RKO (cell line): Measurements from ENCODE around the gene OPRM1.

Experiments
- DNase-seq: peaks from one replicate; pipeline ENCODE4 v3.0.0-alpha.2; 2016; ENCODE audit warnings: low spot score

Gene OPRM1

DNA sequence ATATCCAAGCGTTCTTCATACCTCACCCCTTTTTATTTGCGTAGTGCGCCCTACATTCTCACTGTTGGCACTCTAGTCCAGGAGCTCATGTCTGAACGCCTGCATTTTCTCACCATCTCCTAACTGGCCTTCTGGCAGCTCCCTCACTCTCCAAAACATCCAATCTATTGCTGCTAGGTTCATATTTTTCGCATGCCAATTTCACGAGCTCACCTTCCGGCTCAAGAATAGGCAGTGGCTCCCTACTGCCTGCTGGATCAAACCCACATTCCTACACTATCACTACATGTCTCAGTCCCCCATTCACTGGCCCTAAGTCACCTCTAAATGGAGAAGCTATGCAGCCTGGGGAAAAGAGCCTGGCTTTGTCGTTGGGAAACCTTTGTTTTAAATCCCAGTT is 202.5 kb downstream of the OPRM1 start:
- DNase-seq, result no peak

DNA sequence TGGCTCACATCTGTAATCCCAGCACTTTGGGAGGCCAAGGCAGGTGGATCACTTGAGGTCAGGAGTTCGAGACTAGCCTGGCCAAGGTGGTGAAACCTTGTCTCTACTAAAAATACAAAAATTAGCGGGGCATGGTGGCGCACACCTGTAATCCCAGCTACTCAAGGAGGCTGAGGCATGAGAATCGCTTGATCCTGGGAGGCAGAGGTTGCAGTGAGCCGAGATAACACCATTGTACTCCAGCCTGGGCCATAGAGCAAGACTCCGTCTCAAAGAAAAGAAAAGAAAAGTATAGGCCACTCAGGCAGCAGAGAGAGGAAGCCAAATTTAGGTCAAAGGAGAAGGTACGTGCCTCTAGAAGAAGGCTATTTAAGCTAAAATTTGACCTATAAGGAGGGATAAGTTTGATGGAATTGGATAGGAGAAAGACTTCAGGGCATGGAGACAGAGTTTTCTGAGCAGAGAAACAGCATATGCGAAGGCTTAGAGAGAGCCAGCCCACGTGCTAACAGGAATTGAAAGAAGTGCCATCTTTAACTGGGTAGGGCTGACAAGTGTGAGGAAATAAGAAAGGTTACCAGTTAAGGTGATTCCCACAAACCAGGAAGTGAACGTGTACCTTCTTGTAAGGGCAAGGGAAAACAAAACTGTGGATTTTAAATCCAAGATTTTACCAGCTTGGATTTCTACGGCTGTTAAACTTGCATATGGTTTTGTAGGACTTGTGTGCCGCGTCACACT is 203.7 kb downstream of the OPRM1 start:
- no peak for DNase-seq

DNA sequence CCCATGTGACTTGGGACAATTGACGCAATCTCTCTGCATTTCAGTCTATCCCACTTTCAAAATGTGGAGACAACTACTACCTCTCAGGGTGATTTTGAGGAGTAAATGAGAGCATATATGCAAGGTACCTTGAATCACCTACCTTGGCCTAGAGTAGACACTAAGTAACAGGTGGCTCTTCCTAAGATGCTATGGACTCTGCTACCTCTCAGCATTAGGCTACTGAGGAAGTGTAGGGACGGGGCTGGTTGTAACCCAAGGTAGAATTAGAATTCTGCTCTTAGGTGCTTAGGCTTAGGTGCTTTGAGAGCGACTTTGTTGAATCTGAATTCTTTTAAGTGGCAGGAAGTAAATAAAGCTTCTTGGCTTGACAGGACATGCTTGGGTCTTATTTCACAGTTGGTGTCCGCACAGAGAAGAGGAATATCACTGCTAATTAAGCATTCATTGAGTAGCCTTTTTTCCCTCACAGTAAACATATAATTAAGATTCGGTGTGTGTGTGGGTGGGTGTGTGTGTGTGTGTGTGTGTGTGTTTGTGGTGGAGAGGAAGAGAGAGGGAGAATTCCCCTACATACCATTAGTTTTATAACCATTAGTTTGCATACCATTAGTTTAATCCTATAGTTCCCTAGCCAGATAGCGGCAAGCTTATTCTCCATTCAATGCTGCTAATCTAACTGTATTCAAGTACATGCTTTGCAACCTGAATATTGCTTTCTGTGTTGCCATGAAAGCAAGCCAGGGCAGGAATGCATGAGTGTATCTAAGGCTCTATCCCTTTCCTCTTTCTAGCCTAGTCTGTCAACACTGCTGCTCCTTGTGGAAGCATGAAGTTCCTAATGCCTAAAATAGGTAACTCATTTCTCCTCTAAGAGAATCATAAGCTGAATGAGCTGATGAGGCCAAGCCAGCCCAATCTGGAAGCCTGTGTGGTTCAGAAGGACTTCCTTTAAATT is 205.0 kb downstream of the OPRM1 start:
- DNase-seq, result no peak

DNA sequence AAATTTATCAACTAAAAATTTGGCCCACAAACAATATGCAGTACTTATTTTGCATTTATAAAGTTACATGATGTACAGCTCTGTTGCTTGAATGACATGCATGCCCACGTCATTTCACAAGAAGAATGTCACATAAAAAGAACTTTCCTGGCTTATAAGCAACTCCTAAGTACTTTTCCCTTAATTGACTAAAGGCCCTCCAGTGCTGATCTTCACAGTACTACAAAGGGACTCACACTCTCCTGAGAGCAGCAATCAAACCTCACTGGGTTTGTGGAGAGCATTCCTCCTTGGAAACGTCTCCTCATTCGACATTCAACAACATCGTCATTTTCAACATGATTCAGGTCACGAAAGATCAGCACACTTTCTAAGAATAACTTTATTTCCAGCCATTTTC is 206.5 kb downstream of the OPRM1 start:
- no peak for DNase-seq

DNA sequence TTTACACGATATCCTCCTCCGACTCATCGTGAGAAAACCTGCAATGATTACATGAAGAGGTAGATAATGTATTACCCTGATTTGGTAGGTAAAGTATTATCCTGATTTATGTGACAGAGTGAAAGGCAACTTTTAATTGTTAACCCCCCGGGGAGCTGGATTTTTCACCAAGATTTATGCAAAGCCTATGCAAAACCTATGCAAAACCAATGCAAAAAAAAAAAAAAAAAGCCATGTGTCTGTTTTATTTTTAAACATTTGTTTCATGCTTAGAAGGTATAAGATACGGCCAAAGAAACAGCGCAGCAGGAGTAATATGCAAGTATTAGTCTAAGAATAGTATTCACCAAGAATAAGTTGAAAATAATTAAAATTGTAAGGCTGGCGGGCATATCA is 207.7 kb downstream of the OPRM1 start:
- DNase-seq, result no peak

DNA sequence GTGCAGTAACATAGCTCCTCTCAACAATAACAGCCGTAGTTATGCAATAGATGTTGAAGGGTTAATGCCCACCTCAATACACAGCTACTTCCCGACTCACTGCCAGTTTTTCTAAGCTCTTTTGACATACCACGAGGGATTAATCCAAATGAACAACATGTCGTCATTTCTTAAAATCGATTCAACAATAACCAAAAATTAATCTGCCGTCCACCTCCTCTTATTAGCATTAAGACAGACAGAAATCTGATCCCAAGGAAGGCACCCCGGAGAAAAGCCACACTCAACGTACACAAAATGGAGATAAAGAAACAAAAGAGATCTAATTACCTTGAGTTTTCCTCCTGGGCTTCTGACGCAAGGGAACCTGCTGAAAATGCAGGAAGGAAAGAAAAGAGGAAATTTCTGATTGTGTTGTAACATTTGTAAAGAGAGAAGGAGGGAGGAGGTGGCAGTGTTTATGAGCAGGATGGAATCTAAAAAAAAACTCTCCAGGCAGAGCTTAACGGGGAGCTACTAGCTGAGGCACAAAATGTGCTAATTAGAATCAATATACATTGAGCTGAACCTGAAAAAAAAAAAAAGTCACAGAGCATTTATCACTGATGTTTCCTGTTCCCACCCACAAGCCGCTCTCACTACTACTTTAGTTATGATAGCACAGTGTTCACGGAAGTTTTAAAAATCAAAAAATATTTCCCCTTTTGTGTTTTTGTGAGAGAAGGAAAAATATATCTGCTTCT is 208.2 kb downstream of the OPRM1 start:
- DNase-seq, result no peak

DNA sequence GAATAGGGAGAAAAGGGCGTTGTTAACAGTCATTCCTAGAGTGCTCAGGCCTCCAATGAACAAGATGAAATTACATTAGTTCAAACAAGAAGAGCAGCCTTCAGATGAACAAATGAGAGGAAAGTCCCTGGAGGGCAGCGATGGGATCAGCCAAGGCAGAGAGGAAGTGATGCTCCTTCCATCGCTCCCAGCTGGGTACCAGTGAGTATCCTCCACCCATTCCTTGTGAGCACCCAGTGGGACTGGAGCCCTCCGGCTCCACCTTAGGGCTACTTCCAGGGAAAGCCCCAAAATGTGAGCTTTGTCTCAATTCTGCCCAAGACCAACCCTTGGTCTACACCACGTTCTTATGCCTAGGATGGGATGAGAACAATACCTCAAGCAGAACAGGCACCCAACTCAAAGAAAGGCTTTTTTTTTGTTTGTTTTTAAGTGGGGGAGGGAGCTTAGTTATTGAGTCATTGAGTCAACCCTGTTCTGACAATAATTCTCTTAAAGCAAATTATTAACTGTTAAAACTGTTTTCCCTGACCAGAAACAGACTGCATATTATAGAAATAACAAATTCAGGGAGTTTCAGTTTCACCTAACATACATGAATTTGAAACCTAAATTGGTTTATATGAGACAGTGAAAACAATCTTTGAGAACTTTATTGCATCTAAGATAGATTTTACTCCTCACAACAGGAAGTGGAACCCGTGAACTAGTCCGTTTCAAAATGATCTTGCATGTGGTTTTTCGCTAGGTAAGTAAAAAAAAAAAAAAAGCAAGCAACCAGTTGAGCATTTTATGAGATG is 210.7 kb downstream of the OPRM1 start:
- no peak for DNase-seq

DNA sequence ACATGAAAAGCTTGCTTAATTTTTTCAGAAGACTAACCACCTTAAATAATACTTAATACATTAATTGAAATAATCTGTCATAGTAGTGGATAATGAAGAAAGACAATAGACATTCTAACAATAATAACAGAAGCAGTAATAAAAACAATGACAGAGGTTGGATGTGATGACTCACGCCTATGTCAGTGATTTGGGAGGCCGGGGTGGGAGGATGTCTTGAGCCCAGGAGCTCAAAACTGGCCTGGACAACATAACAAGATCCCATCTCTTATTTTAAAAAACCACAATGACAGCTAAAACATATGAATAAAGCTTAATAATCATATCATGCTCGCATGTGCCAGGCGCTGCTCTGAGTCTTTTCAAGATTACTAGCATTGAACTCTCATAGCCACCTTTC is 212.1 kb downstream of the OPRM1 start:
- no peak for DNase-seq

DNA sequence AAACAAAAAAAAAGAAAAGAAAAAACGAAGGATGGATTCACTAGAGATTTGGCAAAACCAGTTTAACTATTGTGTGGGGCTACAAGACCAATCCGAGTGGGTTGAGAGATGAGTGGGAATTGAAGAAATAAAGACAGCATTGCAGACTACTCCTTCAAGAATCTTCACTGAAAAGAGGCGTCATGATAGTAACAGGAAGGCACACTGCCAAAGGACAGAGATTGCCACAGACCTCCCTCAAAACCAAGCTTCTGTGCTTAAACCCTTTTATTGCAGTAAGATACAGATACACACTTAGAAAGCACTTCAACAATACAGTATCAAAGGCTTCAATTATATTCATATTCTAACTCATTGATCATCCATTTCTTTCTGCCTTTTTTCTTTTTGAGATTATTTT is 213.6 kb downstream of the OPRM1 start:
- DNase-seq, result no peak

DNA sequence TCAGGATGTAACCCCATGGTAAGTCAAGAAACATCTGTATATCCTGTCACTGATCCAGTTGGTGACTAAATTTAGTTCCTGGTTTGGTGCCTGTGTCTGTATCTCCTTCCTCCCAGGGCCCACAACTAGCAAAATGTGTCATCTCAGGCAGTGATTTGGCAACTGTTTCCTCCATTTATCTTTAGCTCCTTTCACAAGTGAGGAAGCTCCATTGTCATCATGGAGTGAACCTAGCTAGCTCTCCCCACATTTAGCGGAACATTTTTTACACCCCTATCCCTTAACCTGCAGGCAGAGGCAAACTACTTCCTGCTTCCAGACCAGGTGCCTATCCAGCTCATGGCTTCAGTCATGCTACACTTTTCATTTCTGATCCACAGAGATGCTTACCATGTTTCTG is 218.0 kb downstream of the OPRM1 start:
- no peak for DNase-seq

DNA sequence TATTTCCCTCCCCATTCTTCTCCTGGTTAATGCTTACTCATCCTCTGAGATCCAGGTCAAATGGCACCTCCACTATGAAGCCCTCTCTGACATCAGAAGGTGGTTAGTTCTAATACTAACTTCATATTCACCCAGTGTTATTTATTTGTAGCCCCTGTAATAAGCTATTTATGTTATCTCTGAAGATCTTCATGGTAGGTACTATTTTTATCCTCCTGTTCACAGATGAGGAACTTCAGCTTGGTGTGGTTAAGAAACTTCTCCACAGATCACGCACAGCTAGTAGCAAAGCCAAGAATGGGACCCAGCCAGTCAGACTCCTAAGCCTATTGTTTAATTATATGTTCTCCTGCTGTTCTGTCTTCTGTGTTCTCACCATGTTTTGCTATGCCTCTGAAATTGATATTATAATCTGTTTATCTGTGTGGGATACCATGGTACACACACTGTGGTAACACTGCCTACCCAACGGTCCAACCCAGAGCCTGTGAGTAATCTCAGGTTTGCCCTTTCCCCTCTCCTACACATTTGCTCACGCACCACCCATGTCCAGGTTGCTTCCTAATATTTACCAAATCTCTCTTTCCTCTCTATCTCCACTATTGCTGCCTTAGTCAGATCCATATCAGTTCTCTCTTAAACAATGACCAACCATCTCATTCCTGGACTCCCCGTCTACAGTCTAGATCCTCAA is 219.2 kb downstream of the OPRM1 start:
- DNase-seq, result no peak

DNA sequence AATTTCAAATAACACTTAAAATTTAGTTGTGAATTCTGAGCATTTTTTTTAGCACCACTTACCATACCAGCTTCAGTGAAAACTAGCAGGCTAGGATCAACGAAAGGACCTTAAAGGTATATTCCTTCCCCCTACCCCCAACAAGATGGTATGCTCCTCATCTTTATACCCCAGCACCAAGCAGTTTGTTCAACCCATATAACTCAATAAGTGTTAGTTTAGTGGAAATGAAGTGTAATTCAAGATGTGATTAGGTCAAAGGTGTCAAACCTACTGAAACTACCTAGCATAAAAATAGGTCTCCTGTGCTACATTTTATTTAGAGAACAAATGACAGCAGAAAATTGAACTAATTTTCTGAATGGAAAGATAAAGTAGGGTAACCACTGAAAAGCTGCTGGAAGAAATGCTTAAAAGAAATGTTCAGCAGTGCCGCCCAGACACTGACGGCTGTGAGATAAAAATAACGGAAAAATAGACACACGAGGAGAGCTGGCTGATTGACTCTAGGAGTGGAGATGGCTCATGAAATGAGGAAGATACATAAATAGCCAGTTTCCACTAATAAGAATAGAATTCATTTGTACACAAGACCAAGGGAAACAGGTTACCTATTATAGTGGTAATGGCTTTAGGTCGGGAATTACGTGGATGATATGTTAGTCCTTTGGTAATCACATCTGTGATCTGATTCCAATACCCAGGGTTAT is 222.8 kb downstream of the OPRM1 start:
- no peak for DNase-seq

DNA sequence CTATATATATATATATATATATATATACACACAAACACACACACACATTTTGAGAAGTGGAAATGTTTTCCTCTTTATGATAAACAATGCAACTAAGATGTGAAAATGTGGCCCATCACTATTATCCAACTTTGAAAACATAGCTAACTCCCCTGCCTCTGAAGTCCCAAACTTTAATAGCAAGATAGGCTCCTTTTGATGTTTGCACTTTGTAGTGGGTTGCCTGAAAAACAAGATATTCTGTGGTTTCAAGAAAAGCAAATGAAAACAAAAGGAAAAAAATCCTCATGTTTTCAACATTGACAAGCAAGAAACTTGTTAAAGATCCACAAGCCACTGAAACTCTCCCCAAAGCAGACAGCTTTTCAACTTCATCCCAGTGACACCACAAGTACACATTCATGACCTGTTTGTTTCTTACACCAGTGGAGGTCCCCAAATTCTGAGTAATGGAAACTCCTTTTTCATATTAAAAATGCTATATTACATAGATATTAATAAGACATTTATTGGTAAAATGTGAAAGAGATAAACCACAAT is 227.6 kb downstream of the OPRM1 start:
- no peak for DNase-seq

DNA sequence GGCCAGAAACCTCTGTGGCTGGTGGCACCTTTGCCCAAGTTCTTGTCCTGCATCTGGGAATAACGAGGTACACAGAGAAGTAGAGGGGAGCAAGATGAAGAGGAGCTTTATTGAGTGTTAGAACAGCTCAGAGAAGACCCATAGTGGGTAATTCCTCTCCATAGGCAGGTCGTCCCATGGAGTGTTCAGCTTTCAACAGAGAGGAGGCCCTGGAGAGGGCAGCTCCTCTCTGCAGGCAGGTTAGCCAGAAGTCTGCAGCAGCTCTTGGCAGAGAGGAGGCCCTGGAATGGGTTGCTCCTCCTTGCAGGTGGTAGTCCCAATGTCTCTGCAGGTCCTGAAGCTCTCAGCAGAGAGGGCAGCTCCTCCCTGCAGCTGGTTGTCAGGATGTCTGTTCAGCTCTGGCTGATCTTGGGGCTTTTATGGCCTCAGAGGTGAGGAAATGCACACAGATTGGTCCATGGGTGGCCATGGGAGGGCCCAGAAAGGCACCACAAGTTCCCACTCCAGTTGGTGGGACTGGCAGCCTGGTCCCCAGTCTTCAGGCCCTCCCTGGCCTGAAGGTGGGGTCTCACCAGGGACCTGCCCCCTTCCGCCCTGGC is 228.6 kb downstream of the OPRM1 start:
- DNase-seq, result no peak

DNA sequence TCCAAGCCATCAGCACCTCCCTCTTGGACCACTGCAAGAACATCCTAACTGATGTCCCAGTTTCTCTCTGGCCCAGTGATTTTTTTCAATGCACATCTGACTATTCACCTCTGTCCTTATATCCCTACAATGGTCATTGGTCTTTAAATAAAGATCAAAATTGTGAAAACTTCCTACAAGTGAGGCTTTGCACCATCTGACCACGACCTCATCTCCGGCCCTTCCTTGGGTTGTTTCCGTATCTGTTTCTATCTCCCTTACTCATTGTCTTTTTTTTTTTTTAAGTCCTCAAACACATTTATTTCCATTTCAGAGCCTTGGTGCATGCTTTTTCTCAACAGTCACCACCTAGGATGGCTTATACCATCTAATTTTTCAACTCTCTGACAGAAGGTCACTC is 229.4 kb downstream of the OPRM1 start:
- no peak for DNase-seq

DNA sequence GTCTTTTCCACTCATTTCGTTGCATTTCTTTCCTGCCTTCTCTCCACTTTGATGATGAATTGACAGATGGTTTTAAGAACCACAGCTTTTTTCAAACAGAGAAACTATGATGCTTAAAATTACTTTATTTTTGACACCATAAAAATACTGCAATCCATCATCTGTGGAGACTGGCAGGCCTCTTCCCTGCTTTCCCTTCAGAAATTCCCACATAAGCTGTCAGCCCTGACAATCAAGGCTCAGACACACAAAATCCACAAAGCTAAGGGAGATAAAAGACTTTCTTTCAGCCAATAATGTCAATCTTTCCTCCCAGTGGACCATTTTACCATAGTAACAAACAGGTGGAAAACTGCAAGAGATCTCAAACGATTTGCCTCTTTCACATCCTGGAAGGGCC is 235.1 kb downstream of the OPRM1 start:
- DNase-seq, result no peak

DNA sequence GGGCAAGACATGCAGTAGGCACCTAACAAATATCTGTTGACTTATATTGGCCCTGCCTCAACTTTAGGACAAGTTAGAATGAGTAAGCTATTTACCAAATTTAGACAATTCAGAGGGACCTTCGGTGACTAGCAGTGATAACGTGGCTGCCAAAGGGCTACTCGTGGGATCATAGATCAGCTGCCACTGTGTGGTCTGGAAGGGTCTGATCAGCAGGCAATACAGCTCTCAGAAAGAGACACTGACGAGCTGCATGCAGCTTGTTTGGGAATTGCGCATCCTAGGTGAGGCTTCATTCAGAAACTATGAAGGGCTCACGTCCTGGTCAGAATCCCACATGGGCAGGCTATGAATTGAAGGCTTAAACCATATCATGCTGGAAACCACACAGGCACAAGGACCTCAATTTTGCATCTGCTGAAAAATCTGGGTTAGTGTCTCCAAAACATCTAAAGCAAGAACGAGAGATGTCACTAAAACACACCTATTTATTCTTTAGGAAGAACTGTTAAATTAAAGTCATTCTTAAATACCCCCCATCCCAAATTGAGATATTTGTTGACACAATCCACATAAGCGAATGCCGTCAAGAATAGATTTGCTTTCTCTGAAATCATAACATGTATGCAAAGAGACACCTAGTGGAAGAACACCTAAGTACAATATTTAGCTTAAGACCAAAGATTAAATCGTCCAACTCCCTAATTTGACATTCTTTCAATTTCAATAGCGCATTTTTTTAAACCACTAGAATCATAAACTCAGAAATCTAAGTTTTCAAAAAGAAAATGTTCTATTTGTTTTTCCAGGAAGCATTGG is 238.0 kb downstream of the OPRM1 start:
- DNase-seq, result peak; percentile 70

DNA sequence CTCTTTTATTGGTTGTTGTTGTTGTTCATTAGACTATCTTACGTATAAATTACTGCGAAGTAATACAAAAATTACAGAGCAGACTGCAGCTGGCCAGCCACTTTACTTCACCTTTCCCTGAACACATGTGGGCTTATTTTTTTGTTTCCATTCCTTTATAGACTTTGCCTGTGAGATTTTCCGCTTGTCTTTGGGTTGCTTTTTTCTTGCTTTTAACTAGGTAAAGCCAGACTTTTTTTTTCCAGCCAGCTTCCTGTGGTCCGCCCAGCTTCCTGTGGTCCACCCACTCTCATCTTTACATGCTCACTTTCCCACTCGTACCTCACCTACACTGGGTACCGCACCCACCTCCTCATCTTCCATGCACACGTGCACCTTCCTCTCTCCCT is 238.6 kb downstream of the OPRM1 start:
- DNase-seq, result no peak

DNA sequence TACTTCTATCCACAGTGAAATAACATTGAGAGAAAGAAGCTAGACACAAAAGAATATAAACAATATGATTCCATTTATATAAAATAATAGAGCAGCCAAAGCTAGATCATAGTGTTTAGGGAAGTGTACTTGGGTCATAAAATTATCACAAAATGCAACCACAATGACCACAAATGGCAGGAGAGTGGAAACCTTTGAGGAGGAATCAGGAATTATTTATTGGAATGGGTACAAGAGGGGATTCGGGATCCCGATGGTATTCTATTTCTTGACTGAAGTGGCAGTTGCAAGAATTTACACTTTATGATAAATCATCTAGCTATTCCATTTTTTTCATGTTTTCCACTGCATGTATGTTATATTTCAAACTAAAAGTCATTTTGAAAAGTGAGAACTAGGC is 241.5 kb downstream of the OPRM1 start:
- no peak for DNase-seq
